CD4-positive, alpha-beta T cell treated with Interleukin-4 for 4 hours (primary cell): Measurements from ENCODE around the gene TMEFF2.

Source experiments
- DNase-seq: peaks from one replicate; pipeline ENCODE4 v3.0.0-alpha.2; 2020

Gene TMEFF2

DNA sequence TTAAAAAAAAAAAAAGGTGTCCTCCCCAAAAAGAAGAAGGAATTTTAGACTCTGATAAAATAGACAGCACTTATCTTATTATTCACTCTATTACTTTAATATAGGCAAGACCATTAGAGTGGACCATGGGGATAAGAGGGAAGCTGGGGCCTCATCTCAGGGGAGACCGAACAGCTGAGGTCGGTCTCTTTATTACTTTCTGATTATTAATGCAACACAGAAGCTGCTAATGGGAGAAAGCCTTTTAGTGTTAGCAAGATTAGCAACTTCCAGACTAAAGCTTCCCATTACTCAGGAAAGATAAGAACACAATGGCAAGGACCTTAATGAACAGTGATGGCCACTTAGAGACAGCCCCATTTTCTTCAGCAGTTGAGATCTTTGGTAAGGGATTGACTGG is 135.5 kb downstream of the TMEFF2 start:
- DNase-seq, result no peak

DNA sequence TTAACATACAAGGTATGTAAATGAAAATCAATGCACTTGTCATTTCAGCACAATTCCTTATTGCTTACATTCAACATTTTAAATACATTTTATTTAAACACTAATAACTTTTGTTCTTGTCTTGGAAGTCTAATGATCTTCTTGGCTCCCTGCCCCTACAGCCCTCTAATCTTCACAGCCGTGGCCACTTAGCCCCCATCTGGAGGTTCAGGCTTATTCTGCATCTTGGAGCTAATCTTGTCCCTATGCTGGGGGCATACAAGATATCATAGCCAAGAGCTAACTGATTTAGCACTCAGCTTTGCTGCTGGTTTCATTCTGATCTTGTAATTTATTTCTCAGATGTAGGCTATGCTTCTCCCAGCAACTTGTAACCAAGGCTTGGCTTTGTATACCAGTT is 140.8 kb downstream of the TMEFF2 start:
- DNase-seq, result no peak

DNA sequence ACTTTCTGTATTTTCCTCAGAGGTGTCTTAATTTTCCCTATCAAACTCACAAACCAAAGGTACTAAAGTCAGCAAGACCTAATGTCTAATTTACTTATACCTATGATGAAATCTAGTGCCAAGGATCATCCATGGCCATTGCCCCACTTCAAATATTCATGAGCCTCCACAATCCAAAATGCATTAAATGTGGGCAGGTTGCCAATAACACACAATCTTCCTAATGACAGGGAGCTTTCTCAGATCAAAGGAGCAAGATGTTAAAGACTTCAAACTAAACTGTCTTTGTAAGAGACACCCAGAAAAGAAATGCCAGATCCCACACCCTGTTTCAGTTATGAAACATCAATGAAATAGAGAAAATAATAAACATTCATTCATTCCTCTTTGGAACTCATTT is 143.2 kb downstream of the TMEFF2 start:
- DNase-seq, result no peak

DNA sequence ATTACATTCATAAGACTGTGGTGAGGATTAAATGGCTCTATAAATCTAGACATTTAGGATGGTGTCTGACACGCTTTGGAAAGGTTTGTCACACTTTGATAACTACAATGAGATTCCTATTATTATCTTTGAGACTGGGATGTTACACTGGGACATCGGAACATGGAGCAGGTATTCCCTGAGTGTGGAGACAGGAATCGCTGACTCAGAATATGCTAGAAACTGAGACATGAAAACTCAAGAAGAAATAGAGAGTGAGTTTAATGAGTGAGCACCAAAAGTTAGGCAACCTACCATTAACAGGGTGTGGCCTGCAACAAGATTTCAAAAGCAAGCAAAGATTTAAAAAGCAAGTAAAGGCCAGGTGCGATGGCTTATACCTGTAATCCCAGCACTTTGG is 145.4 kb downstream of the TMEFF2 start:
- DNase-seq, result no peak

DNA sequence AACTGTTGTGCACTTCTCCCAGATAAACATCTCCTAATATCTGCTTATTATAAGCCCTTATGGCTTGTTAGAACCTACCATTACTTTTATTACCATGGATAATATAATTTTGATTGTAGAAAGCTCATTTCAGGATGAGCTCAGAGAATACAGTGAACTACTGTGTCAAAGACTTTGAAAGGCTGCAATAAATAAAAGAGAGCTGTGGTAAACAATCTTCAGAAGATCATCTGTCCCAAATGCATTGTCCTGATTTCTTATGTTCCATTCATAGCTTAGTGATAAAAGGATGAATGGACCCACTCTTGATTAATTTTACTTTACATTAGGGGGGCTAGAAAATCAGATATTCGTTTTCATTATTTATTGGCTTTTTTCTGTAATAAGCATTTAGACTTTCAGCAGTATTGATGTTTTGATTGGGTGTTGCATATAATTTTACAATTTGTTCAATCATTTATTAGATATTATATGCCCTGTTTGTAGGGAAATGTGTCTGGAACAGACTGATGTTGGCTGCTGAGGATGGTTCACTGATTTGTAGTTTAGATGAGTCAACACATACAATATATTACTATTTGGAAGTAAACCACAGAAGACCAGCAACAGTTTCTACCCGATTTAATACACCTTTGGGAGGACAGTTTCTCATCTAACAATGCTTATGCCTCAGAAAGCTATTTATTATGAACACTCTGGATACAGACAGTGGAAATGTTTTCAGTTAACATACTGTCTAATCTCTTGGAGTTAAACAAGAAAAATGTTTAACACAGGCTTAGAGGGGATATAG is 147.2 kb downstream of the TMEFF2 start:
- DNase-seq, result no peak

DNA sequence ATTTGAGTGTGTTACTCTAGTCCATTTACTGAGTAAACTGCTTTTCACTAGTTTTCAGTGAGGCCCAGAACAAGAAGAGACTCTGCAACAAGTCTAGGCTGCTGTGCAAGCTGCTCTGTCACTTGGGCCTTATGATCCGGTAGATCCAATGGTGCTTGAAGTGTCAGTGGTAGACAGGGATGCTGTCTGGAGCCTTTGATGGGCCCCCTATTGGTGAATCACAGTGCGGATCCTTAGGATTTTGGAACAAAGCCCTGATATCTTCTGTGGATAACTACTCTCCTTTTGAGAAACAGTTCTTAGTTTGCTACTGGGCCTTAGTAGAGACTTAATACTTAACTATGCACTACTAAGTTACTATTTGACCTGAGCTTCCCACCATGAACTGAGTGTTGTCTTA is 150.2 kb downstream of the TMEFF2 start:
- DNase-seq, result no peak

DNA sequence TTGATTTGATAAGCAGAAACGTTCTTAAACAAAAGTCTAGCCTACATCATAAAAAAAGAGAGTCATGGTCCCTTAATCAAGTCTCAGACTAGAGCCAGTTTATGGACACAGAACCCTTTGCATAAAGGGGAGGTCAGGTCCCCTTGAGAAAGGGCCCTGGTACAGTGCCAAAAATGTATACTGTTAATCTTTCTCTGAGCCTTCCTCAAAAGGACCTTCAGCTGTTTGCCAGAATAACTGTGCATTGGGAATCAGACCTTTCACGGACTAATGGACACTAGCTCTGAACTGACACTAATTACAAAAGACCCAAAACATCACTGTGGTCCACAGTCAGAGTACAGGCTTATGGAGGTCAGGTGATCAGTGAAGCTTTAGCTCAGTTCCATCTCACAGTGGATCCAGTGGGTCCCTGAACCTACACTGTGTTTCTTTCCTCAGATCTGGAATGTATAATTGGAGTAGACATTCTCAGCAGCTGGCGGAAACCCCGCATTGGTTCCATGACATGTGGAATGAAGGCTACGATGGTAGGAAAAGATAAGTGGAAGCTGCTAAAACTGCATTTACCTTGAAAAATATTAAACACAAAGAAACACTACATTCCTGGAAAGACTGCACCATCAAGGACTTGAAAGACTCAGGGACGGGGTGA is 151.4 kb downstream of the TMEFF2 start:
- DNase-seq, result no peak

DNA sequence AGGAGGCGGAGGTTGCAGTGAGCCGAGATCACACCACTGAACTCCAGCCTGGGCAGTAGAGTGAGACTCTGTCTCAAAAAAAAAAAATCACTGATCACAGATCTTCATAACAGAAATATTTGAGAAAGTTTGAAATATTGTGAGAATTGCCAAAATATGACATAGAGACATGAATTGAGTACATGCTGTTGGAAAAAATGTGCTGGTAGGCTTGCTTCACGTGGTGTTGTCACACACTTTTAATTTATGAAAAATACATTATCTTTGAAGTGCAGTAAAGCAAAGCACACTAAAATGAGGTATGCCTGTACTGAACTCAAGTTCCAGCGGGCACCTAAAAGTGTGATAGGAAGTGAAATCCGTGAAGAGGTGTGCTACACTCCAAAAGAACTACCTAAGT is 152.6 kb downstream of the TMEFF2 start:
- DNase-seq, result no peak

DNA sequence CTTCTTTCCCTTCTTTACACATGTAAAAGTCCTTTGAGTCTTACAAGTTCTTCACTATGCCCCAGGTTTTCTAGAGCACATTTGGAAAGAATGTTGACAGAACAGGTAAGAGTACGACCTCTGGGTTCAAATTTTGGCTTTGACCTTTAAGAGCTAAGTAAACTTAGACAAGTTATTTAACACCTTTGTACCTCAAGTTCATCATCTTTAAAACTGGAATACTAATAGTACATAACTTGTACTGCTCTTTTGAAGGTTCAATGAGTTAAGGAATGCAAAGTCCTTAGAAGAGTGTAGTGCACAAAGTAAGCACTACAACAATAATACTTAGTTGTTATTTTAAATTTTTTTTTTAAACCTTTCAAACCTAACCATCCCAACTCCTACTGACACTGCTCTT is 156.6 kb downstream of the TMEFF2 start:
- no peak for DNase-seq

DNA sequence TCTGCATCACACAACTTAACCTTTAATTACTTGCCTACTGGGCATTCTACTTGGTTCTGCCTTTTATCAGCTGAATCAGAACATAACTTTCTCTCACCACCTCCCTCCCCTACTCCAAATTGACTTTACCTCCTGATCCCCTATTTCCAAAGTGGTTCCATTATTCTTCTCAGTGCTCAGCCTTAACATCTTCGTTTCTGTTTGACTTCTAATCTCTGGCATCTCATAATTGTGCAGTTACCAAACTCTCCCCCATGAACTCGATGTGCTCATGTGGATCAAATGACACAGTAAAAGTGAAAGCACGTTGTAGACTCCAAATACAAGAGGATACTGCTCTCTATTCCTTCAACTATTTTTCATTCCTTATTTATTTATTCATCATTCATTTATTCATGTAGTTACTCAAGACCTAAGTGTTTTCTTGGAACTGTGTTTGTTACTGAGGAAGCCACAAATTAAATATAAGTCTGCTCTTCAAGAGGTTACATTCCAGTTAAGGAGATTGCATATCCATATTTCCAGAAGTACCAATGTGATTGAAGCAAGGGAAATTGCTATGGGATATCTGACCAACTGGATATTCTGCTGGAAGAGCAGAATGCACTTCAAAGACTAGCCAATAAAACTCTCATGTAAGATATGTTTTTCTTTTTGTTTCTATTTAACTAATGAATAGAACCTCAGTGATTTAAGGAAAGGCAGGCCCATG is 158.8 kb downstream of the TMEFF2 start:
- no peak for DNase-seq

DNA sequence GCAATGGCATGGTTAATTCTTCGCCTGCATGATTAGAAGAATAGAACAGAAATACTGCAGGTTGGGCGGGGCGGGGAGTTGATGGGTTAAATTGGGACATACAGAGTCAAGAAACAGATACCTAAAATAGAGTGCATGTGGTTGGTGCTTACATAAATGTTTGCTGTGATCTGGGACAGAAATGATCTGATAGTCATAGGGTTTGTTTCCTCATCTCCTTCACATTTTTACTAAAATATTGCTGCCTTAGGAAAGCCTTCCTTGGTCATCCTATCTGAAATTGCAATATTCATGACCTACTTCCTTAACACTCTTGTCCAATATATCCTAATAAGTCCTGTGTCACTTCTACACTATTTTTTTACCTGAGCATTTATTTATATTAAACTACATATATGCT is 163.9 kb downstream of the TMEFF2 start:
- DNase-seq, result no peak

DNA sequence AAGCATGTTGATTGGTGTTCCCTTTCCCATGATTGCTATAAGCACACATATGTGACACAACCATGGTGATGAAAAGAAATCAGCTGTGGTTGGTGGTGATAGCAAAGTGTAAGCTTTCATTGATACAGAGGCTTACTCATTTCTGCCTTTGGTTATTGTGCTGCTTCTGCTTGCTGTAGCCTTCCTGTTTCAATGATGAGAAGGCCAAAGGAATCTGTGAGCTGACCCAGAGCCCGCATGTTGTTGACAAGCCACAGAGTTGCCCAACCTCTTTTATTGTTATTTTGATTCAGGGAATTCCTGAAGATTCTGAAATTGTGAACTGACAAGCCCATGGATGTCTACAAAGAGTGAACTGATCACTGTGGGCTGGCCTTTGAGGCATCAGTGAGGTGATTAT is 164.4 kb downstream of the TMEFF2 start:
- DNase-seq, result no peak

DNA sequence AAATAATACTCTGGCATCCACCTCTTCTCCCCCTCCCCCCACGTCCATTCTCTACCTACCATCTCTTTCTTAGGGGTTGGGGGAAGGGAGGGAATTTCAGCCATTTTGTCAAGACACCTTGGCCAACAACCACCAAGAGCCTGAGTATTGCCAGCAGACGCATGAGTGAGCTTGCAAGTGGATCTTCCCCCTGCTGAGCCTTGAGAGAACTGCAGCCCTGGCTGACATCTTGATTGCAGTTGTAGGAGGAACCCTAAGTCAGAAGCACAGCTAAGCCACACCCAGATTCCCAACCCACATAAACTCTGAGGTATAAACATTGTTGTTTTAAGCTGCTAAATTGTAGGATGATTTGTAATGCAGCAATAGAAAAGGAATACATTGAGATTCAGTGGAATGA is 165.6 kb downstream of the TMEFF2 start:
- no peak for DNase-seq

DNA sequence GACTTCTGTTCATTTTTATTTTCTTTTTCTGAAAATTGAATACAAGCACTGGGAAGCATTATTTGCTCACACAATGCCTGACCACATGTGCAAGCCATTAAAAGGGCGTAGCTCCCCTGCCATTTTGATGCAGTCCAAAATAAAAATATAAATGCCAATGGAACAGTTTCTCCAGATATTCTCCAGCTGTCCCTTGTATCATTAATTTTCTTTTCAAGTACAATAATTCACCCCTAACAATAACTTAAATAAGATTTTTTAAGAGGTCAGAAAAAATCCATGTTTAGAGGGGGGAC is 168.0 kb downstream of the TMEFF2 start:
- DNase-seq, result no peak

DNA sequence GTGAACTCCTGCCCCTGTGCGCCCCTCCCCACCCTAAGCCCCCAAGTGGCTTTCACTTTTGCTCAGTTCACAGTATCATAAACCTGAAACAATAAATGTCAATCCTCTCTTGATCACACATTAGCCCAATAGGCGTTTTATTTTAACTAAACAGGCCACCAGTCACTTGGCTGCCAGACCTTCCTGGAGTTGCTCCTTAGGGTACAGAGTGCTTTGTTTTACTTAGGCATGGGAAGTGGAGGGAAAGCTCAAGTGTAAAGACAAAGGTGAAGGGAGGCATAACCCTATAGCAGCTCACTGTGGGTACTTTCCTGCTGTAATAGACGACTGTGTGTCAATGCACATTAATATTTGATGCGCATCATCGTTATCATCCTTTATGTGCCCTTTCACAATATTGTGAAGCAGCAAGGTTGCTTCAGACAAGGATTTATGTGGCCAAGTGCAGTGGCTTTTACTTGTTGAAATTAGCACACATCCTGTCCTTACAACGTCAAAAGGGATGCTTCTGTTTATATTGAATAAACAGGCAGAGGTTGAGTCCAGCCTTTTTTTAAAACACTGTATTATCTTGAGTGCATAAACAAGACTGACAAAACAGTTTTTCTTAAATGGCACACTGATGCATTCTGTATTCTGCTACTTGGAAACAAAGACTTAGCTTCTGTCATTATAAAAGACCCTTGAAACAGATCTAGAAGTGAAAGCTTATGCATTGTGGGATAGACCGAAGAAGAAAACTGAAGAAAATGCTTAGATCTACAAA is 168.5 kb downstream of the TMEFF2 start:
- DNase-seq, result no peak

DNA sequence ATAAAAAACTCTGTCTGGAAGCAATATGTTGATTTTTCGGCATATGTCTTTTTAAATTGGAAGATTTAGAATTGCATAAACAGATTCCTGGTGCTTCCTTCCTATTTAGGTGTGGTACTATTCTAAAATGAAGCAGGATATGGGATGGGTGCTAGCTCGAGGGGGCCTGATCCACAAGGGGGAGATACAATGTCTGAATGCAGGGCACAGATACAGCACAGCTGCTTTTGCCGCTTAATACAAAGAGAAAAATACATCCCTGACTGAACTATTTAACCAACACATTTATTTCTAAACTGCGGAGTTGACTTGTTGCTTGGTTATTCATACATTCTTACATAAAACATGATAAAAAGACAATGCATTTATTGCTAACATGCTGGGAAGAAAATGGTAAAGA is 169.1 kb downstream of the TMEFF2 start:
- DNase-seq, result no peak

DNA sequence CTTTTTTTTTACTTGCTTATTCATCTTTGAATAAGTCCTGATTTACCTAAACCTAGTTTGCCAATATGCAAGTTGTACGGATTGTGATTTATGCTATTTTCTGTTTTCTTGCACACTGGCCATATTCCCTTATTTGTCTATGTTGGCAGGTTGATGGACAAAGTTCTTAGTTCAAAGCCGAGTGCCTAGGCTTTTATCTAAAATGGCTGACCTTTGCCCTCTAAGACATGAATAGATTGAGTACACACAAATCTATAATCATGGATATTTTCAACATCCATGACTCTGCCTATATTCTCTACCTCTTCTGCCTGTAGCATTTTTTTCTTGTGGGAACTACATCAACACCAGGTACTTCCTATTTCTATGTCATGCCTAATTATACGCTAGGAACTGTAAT is 171.7 kb downstream of the TMEFF2 start:
- DNase-seq, result no peak

DNA sequence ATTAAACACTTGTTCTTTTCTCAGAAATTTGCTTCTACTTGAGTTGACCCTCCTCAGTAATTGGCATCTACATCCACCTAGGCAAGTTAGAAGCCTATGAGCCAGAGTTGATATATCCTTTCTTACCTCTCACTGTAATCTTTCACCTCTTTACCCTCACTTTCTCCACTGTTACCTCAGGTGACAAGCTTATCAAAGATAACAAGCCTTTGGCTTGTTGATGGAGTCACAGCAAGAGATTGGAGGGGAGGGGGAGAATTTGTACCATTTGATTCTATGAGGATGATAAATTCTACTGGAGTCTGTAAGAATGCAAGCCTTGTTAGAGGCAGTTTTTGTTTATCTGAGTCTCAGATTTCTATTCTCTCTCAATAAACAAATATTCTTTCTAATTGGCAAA is 176.9 kb downstream of the TMEFF2 start:
- no peak for DNase-seq

DNA sequence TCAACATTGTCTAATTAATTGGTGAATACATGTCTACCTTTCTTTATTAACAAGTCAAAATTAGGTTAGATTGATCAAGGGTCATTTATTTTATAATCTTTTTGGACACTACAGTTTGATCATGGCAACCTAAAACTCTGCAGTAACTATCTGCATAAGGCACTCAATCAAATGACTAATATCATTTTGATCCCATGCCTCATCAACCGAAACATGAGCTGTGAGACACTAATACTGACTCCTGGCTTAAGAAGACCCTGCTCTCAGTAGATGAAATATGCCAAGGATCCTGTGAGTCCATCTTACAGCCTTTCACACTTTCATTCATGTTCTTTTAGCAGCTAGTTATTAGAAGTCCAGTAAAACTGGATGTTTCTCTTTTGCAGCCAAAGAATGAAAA is 178.5 kb downstream of the TMEFF2 start:
- no peak for DNase-seq

DNA sequence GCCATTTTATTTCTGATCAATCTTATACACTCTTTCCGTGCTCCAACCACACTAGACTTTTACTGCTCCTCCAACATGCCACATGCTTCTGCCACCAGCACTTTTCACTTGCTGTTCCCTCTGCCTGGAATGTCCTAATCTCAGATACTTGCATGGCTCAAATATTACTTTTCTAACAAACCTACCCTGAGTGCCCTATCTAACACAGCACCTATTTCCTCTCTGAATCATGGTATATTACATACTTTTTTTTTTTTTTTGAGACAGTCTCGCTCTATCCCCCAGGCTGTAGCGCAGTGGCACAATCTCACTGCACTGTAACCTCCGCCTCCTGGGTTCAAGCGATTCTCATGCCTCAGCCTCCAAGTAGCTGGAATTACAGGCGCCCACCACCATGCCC is 181.5 kb downstream of the TMEFF2 start:
- DNase-seq, result no peak

DNA sequence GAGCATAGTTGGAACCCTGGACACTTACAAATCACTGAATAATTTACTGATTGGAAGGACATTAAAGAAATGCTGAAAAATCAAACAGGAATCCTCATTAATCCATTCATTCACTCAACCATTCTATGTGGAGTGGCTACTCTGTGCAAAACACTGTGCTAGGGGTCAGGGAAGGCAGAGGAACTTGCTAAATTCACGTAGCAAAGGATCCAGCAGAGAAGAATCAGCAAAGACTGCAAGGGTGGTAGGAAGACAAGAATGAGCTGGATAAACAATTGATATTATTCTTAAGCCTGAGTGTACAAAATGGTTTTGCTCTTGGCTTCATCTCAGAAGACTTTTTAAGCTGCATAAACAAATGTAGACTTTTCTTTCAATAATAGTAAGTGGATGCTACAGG is 183.5 kb downstream of the TMEFF2 start:
- no peak for DNase-seq

DNA sequence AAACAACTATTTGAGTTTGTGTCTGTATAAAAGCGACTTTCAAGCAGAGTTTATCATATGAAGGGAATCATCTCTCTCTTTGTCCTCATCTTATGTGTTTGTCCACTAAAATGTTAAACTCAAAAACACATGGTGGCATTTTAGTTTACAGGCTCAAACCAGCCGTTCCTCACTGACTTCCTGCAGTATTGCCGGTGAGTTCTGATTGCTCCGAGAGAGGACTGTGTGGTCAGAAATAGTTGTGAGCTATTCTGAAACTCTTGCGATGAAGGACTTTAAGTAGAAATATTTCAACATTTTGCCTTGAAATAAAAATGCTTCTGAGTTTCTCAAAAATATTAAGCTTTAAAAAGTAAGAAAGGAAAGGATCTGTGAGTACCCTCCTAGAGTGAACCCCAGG is 184.7 kb downstream of the TMEFF2 start:
- DNase-seq, result no peak

DNA sequence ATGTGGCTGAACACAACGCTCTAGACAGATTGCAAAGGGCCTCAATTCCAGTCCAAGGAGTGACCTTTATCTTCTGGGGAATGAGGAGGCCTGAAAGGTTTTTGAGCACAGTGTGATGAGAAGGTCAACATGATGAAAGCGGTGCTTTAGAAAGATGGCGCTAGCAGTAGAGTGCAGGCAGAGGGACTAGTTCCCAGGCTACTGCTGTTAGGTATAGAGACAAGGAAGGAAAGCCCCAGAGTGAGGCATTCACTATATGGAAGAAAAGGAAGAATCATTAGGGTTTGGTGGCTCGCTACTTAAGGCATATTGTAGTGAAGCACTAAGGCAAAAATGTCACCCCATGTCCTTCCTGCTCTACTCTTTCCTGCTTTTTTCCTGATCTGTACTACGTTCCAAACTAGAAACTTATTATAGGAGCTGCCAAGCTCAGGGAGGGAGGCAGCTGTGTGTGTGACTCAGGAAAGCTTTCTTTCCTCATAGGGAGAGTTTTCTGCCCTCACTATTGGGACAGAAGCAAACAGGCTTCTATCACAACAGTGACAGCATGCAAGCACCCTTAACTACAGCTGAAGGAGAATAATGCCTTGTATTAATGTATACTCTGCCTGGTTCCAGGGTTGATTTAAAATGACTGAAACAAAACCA is 187.0 kb downstream of the TMEFF2 start:
- DNase-seq, result no peak
